SK-N-SH treated with all-trans-retinoic acid at 6 μM for 48 hours (cell line): ENCODE results near the gene MTCL3.

Experiments used
- ARNTL ChIP-seq: fragments of 450-650 bp; formaldehyde crosslinking; IDR thresholded peaks from 2 replicates; pipeline ENCODE4 v1.5.0; 2020; ENCODE audit warnings: low read depth, mild to moderate bottlenecking, moderate library complexity, borderline replicate concordance
- CSDC2 ChIP-seq: fragments of 250-450 bp; sonication (Bioruptor Pico); IDR thresholded peaks from 2 replicates; pipeline ENCODE4 v1.5.0; 2020; ENCODE audit warnings: mild to moderate bottlenecking, moderate library complexity
- CSRNP3 ChIP-seq: fragments of 250-450 bp; sonication (Bioruptor Pico); IDR thresholded peaks from 2 replicates; pipeline ENCODE4 v1.5.1; 2021; ENCODE audit warnings: mild to moderate bottlenecking, moderate library complexity
- PATZ1 ChIP-seq: fragments of 250-450 bp; sonication (Bioruptor Pico); IDR thresholded peaks from 2 replicates; pipeline ENCODE4 v1.8.0; 2020; ENCODE audit warnings: mild to moderate bottlenecking, moderate library complexity, borderline replicate concordance
- POU6F1 ChIP-seq: fragments of 250-450 bp; sonication (Bioruptor Pico); IDR thresholded peaks from 2 replicates; pipeline ENCODE4 v1.8.0; 2021; ENCODE audit warnings: low read depth, mild to moderate bottlenecking, moderate library complexity, borderline replicate concordance
- TOX ChIP-seq: fragments of 250-450 bp; sonication (Bioruptor Pico); IDR thresholded peaks from 2 replicates; pipeline ENCODE4 v1.8.0; 2021; ENCODE audit warnings: mild to moderate bottlenecking, moderate library complexity, borderline replicate concordance
- ZC3H10 ChIP-seq: fragments of 250-450 bp; sonication (Bioruptor Pico); IDR thresholded peaks from 2 replicates; pipeline ENCODE4 v1.5.1; 2021; ENCODE audit warnings: mild to moderate bottlenecking, moderate library complexity
- ZFP3 ChIP-seq: fragments of 250-450 bp; sonication (Bioruptor Pico); IDR thresholded peaks from 2 replicates; pipeline ENCODE4 v1.5.0; 2020; ENCODE audit warnings: mild to moderate bottlenecking, moderate library complexity
- ZFP30 ChIP-seq: fragments of 450-650 bp; formaldehyde crosslinking; IDR thresholded peaks from 2 replicates; pipeline ENCODE4 v1.5.0; 2022; ENCODE audit warnings: mild to moderate bottlenecking, moderate library complexity
- ZNF70 ChIP-seq: fragments of 450-650 bp; formaldehyde crosslinking; IDR thresholded peaks from 2 replicates; pipeline ENCODE4 v1.5.0; 2020; ENCODE audit warnings: mild to moderate bottlenecking, moderate library complexity
- ZNF8 ChIP-seq: fragments of 450-650 bp; formaldehyde crosslinking; IDR thresholded peaks from 2 replicates; pipeline ENCODE4 v1.5.0; 2020; ENCODE audit warnings: mild to moderate bottlenecking, moderate library complexity

- TF ChIP-seq ZNF8 (no peak), ARNTL (no peak), ZC3H10 (no peak), PATZ1 (CRISPR knock-in tag) (no peak), ZFP30 (CRISPR knock-in tag) (no peak), CSDC2 (no peak), TOX (CRISPR knock-in tag) (no peak), ZNF70 (CRISPR knock-in tag) (no peak), POU6F1 (no peak), CSRNP3 (CRISPR knock-in tag) (no peak), ZFP3 (CRISPR knock-in tag) (no peak)
Measured at GRCh38 chr6:127475823-127476176, 43.3 kb downstream of the MTCL3 start.
